ENCODE measurements around the gene CTR9.

Gene CTR9

DNA sequence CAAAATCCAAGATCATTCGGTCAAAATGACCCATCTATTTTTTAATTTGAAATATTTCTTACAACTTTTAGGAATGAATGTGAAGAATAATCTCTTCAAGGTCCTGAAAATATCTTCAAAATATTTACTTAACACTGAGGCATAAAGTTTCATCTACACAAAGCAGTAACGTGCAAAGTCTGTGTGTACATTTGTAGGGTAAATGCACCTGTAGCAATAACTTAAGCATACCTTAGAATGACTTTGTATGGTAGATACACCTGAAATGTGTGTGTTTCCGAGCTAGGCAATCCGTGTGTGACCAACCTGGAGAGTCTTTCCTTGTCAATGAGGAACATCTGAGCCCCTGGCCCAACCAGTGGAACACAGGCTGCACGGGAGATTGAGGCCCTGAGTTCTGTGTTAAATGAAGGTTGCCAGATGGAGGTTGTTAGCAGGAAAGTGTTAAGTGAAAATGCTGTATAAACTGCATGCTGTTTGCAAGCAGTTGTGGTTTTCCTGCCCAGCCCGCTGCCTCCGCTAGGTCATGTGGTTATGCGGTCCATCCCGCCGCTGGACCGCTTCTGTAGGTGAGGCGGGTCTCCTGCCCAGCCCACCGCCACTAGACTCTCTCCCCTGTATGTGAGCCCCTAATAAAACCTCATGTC, 7.6 kb upstream of the CTR9 start:
- DNase-seq, result peak in 1 of 2 experiments; percentile 36

DNA sequence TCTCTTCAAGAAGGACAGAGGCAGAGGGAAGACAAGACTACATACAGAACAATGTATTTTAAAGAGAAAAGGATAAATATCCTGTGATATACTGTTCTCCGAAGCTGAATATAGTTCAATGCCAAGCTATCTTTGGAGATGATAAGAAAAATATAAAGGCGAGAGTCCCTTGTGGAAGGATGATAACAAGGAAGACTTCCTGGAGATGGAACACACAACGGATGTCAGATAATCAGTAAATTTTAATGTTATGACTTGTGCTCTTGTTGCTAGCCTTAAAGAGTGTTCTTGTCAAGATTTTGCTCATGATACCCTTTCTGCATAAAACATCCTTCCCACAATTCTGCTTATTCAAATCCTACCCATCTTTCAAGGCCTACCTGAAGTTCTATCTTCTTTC, 6.8 kb upstream of the CTR9 start:
- DNase-seq, result no peak

DNA sequence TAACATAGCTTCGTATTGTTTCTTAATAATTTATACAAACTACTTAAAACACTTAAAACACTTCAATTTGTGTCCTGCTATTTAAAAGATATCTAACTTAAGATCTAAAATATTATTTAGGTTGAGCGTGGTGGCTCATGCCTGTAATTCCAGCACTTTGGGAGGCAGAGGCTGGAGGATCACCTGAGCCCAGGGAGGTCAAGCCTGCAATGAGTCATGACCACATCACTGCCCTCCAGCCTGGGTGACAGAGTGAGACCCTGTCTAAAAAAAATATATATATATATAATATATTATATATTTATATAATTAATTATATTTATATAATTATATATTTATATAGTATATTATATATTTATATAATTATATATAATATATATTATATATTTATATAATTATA, 4.2 kb upstream of the CTR9 start:
- DNase-seq, result no peak

DNA sequence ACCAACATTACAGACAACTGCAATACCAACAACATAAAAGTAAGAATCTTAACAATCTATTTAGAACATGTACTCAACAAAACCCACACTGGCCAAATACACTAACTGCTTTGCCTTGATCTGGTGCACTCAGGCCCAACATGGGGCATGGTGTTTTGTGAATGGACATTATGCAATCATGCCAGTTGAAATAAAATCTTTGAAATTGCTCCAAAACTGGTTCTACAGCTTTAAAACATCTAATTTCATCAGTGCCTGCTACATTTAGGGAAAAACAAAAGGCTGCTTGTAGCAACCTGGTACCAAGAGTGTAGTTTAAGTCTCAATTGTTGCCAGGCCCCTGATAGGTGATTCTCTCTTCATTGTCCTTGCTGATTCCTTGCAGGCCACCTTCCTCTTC, 3.3 kb upstream of the CTR9 start:
- DNase-seq, result no peak

DNA sequence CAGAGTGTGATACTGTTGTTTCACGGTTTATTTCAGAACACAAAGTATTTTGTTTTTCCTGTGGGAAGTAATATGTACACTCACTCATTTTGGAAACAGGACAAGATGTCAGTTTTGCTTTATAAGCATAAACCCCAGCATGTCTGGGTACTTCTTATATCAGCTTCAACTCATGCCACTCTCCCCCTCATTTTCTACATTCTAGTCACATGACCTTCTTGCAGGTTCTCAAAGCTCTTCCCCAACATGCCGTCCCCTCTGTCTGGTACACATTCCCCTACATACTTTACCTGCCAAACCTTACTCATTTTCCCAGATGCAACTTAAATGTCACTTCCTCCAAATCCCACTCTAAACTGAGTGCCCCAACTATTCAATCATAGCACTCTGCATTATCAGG, 1.6 kb upstream of the CTR9 start:
- DNase-seq, result no peak

DNA sequence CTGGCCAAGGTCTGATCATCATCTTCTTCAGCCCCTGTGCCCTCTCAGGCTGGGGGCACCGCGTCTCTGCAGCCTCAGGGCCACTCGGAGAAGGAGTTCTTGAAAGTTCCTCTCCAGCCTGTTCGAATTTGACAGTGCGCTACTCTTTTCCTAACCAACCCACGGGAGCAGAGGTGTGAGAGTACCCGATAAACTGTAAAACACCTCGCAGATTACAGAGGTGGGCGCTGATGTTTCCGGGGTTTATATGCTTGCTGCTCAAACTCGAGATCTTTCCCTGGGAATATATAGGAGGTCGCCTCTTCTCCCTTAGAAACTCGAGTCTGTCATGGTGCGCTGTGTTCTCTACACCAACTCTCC, 515 bp downstream of the CTR9 start:
- no peak for DNase-seq

DNA sequence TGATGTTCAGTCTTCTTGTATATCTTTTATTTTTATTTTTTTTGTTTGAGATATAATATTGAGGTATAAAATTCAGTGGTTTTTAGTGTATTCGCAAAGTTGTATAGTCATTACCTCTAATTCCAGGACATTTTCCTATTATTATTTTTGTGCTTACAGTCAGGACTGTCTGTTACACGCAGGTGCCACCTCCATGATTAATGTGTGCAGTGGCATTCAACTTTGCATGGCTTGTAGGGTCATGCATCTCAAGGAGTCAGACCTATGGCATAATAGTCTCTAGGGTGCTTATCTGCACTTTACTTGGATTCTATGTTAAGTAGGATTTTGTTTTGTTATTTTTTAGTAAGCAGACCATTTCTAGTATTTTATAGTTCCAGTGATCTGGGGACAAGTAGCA, 1.0 kb downstream of the CTR9 start:
- no peak for DNase-seq

DNA sequence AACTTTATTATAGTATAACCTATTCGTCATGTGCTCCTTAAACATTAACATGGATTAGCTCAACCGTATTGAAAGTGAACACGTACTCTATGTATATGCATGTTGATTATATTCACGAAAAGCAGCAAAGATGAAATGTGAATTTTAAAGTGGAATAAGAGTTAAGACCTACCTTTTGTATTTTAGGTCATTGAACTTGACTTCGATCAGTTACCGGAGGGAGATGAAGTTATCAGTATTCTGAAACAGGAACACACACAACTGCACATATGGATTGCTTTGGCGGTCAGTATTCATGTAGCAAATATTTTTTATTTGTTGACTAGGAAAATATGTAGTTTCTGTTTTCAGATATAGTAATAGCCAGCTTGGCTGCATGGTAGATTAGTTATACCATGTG, 1.4 kb downstream of the CTR9 start:
- DNase-seq, result no peak

DNA sequence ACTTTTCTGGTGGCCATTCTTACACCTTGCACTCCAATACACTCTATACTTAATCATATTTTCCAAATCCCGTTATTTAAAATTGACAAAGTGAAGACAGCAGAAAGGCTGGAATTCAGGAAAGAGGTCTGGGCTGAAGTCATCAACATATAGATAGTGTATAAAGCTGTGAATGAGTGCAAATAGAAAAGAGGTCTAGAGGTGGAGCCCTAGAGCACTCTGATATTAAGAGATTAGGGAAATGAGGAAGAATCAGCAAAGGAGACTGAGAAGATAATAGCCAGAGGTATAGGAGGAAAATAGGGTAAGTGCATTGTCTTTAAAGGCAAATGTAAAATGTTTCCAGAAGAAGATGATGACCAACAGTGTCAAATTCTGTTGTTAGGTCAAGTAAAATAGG, 7.9 kb downstream of the CTR9 start:
- no peak for DNase-seq

DNA sequence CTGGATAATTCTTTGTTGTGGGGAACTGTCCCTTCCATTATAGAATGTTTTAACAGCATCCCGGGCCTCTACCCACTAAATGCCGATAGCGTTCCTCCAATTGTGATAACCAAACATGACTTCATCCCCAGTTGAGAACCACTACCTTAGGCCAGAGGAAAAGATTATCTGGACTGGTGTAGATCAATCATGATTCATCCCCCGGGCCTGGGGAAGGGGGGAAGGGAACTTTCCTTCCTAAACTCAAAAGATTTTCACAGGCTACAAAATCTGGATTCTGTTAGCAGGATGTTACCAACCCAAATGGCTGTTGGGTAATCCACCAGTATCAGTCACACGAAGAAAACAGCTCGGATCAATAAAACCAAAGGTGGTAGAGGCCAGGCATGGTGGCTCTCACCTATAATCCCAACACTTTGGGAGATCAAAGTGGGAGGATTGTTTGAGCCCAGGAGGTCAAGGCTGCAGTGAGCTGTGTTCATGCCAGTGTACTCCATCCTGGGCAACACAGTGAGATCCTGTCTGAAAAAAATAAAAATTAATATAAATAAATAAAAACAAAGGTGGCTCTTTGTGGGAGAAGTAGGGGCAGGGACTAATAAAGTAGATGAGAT, 10.1 kb downstream of the CTR9 start:
- no peak for DNase-seq

DNA sequence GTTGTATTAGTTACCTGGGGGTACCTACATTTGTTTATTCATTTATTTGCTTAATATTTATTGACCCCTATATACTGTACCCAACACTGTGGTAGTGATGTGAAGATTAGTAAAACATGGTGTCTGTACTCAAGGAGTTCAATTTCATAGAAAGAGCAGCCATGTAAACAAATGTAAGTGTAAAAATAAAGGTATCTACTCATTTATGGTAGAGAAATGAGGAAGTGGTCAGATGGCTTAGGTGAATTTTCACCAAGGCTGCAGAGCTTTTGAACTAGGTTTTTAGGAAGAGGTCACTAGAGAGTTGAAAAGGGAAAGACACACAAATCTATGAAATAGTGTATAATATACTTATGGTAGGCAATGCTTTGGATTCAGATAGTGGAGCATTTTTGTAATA, 11.1 kb downstream of the CTR9 start:
- DNase-seq, result no peak

DNA sequence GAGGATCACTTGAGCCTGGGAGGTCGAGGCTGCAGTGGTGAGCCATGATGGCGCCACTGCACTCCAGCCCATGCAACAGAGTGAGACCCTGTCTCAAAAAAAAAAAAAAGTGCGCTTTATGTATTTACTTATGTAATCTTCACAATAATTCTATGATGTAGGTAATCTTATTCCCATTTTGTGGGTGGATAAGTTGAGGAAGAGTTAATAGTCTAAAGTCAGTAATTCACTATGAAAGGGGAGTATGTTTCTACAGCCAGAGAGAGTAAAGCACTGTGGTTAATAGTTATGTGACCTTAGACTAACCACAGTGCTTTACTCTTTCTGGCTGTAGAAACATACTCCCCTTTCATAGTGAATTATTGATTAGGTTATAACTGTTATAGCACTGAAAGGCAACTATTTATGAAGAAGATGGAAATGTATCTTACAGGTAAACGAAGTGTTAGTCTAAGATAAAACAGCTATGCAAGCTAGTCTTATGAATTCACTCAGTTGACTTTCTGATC, 11.9 kb downstream of the CTR9 start:
- DNase-seq, result no peak

DNA sequence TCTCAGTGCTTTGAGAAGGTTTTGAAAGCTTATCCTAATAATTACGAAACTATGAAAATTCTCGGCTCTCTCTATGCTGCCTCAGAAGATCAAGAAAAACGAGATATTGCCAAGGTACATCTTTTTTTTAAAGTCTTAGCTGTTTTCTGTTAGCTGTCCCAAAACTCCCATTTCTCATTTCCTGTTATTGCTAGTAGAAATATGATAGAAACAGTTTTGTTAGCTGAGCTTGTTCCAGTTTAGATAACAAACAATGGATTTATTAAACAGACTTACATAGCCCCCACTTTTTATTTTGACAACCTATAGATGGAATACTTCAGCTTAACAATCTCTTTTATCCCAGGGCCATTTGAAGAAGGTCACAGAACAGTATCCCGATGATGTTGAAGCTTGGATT, 12.7 kb downstream of the CTR9 start:
- no peak for DNase-seq

DNA sequence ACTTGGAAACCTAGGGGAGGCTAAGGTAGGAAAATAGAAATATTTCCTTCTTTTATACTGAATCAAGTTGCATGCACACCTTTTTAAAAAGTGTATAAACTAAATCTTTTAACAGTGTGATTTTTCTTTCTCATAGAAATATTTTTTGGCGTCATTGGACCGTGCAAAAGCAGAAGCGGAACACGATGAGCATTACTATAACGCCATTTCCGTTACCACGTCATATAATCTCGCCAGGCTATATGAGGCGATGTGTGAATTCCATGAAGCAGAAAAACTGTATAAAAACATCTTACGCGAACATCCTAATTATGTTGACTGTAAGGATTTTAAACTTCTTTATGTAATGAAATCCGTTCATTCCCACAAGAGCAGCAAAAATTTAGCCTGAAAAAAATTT, 13.4 kb downstream of the CTR9 start:
- DNase-seq, result no peak

DNA sequence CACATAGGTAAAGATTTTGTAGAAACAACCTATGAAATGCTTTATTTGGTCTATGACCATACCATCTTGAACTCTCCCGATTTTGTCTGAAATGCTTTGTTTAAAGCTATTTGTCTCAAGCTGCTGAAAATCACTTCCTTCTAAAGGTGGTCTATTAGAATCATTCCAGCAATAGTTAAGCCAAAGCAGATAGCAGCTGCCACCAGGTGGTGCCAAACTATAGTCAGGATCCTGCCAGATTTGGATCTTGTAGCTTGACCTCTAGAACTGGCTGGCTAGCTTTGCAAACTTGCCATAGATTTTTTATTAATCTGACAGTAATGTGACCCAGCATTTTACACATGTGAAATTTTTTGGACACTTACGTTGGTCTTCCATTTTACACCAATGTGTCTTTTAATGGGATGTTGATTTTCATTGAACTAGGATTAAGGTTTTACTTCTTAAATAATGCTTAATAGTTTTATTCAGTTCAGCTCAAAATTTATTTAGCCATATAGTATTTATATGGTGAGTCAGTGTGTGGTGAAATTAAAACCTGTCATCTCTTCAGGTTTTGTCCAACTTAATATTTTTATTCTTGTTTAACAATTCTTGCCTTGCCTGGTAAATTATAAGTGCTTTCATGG, 19.7 kb downstream of the CTR9 start:
- peak in 1 of 2 experiments; percentile 44 for DNase-seq

DNA sequence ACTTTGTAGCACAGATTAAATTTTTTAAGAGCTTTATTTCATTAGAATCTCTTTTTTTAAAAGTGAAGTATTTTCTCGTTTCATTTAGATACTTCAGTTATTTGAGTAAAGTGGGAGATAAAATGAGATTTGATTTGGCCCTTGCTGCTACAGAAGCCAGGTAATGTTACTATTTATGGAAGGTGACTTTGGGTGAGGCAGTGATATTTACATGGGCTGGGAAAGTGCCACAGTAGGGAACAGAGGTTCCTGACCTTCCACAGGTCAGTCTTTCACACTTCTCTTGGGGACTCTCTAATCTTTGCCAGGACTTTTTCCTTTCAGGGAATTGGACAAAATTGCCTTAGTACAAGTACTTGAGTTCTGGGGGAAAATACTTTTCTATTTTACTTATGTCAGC, 20.4 kb downstream of the CTR9 start:
- DNase-seq, result no peak

DNA sequence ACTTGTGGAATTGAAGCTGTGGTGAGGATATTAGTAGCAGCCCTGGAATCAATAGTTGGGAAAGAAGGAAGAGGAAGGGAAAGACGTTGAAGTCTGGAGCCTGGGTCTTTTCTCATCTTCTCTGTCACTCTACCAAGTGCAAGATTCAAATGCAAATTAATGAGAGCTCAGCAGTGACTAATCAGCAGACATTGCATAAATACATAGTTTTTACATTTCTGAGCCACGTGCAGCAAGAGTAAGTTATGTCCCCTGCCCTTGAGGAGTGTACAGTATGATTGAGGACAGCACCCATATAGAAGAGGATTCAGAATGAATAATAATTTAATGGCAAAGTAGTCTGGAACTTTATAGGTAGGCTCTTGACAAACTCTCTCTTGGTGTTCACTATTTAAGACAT, 23.8 kb downstream of the CTR9 start:
- no peak for DNase-seq

DNA sequence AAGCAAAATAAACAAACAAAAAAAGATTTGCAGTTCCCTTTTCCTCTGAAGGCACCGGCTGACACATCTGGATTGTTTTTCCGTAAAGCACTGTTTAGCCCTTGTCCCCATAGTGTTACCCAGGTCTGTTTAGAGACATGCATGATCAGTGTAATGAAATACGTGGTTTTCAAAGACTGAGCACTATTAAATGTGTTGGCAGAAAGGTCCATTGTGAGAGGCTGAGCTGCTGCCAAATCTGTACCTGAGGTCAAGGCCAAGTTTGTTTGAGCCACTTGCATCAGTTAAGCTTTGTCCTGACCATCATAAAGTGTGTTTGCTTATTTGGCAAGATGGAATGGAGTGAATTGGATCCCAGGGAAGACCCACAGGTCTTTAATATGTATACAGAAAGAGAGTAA, 26.3 kb downstream of the CTR9 start:
- no peak for DNase-seq

DNA sequence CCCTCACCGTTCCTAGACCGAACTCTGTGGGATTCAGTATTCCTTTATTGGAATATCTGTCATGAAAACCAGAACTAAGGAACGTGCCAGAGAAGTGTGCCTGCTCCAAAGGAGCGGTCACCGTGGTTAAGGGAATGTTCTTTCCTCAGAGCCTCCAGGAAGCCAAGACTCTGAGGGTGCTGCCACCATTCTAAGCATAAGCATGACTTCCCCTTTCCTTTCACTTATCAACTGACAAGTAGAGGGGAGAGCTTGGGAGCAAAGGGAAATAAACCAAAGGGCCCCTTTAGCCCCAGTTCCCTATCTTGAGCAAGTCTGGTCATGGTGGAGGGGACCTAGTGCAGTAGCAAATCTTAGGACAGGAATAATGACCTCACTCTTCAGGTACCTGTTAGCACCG, 26.8 kb downstream of the CTR9 start:
- DNase-seq, result no peak

DNA sequence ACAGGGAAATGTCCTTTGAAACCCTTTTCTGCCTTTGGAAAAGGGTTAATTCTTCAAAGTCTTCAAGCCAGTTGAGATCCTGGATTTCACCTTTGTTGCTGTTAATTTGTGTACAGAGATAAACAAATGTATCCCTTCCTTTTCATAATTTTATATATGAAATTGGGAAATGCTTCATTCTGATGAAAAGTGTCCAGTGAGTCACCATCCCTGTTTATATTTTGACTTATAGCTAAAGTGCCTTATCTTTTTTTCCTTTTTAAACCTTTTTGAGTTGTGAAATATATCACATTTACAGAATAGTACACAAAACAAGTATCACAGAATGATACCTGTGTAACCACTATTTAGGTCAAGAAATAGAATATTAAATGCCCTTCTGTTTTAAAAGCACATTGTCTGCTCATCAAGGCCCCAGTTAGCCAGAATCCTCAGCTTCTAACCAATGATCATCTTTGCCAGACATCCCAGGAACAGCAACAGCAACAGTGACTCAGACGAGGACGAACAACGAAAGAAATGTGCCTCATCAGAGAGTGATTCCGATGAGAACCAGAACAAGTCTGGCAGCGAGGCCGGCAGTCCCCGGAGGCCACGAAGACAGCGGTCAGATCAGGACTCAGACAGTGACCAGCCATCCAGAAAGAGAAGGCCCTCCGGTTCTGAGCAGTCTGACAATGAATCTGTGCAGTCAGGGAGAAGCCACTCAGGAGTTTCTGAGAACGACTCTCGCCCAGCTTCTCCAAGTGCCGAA, 27.3 kb downstream of the CTR9 start:
- DNase-seq, result no peak

DNA sequence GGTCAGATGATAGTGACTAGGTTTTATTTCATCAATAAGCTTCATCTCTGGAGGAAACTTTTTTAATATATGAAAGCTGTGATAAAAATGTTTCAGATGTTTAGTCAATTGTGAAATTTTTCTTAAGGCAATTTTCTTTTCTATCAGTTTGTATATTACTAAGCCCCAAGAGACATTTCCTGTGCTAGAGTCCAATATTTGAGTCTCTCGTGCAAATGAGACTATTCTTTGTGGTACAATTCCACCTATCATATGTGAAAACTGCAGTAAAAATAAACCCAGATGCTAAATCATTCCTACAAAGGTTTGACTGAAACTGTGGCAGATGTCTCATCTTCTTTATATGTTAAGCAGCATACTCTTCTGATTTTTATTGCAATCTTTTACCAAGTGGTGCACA, 28.0 kb downstream of the CTR9 start:
- no peak for DNase-seq

DNA sequence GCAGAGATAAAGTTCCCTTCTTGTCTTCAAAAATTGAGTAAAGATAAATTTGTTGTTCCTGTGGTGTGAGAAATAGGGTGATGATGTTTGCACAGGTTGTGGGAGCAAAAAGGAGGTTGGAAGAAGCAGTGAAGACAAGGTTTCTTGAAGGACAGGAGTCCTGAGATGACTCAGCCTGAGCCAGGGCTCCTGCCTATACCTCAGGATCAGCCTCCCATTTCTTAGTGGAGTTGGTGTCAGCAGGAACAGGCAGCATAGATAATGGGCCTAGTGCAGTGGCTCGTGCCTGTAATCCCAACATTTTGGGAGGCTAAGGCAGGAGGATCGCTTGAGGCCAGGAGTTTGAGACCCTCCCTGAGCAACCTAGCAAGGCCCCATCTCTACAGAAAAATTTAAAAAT, 29.0 kb downstream of the CTR9 start:
- no peak for DNase-seq

DNA sequence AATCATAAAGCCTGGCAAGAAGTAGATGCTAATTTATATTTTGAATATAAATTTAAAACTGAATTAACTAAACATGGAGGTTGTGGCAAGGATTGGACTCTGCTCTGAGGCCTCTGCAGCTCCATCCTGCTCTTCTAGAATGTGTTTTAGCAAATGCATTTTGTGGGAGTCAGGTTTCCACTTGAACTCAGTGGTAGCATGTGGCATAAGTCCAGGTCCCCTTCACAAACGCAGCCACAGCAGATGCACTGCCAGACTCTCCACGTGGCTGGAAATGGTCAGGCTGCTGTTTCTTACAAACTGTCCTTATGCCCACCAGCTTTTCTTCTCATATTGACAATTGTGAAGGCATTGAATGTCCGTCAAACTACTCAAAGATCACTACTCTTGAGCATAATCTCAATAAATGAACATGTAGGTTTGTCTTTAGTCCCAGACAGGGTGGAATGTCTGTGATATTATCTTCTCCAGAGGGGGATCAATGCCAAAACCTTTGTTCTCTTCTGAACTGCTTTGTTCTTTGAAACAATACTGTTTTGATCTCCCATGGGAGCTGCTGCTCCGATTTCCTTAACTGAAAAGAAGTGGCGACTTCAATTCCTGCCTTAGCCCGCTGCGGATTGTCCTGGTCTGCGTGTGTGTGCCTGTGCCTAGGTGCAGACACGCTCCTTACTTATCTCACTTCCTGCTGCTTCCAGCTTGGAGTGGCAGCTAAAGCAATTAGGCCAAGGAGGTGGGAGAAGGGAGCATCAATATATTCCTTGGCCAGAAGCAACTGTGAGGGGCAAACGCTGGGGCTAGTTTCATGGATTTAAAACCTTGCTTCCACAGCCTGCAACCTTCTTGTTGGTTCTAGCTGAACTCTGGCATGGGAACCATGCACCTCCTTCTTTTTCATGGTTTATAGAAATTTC, 33.4 kb downstream of the CTR9 start:
- DNase-seq, result no peak

Data from activated T-cell treated with anti-CD3 and anti-CD28 coated beads, Interleukin-2, amount 50 U/mL, for 48 hours (primary cell).